Frontal cortex (tissue), 4 donors: ENCODE data around the gene CLBA1. TPM values are rescaled to one million over a fixed set of nuclear protein-coding genes. Genes with fewer than 3 reads are reported as not detected.

Experiments used
- DNase-seq, 2 donors: peaks; one replicate each; pipeline ENCODE4 v3.0.0; 2012; ENCODE audit warnings: low spot score in 2 of 2
- FAIRE-seq: peaks from 2 replicates; lab custom pipeline; 2012; peaks lifted over from hg19 to GRCh38; lab: Jason Lieb, UNC
- total RNA-seq: library from RNA; depleted of rRNA; stranded (reverse); fragments of >200 nt; gene quantifications from one replicate; pipeline ENCODE4 v1.2.3, GENCODE V29; 2014
- donor health status: control.
- donor health status: control.
- donor health status: control.

CLBA1 gene
- total RNA-seq, 1 donor from 2014 or later: 13.0 TPM

GRCh38 chr14:104967386-104968152, 18.0 kb upstream of the CLBA1 start:
- DNase-seq (no peak), FAIRE-seq (no peak)

DNA sequence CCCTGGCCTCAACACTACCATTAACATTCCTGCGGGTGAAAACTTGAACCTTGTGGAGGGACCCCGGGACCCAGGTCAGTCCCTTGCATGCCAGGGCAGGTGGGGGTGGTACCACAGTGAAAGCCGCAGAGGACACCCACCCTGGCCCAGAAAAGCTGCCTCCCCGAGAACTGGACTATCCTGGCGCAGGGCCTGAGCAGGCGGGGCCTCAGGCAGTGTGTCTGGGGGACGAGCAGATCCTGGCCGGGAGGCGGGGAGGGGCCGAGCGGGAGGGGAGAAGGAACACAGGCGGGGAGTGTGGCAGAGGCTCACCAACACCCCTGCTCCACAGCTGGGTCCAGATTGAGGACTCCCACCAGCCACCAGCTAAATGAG, 17.4 kb upstream of the CLBA1 start:
- FAIRE-seq (no peak), DNase-seq (no peak)

DNA sequence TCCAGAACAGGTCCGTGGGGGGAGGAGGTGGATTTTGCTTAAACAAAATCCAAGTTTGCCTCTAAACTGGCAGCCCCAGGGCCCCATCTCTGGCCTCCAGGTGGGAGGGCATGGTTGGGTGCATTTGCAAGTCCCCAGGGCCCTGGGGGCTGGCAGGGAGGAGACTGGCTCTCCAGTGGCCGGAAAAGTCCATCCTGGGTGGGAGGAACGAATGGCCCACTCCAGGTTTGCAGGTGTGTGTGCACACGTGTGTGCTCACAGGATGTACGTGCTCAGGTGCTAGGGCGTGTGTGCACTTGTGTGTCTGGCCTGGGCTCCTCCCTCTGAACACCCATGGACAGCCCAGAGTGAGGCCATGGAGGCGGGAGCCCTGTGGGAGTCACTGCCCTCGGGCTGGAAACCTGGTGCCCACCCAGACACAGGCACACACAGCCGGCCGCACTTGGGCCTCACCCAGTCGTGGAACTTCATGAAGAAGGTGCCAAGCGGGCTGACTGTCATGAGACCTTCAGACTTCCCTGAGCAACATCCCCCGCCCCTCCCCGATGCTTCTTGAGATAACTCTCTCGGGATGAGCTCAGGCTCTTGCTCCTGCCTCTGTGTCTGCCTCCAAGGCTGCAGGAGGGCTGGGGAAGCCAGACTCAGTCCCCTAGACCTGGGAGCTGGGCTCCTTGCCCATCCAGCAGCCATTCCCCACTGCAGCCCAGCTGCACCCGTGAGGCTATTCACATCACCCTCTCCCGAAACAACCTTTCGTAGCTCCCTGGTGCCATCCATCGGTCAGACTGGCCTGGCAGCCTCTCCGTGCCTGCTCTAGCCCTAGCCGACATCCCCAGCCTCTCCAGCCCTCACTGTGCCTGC, 16.8 kb upstream of the CLBA1 start:
- FAIRE-seq (no peak), DNase-seq (no peak)

GRCh38 chr14:104969741-104970230, 15.8 kb upstream of the CLBA1 start:
- DNase-seq: no peak
- no peak for FAIRE-seq

DNA sequence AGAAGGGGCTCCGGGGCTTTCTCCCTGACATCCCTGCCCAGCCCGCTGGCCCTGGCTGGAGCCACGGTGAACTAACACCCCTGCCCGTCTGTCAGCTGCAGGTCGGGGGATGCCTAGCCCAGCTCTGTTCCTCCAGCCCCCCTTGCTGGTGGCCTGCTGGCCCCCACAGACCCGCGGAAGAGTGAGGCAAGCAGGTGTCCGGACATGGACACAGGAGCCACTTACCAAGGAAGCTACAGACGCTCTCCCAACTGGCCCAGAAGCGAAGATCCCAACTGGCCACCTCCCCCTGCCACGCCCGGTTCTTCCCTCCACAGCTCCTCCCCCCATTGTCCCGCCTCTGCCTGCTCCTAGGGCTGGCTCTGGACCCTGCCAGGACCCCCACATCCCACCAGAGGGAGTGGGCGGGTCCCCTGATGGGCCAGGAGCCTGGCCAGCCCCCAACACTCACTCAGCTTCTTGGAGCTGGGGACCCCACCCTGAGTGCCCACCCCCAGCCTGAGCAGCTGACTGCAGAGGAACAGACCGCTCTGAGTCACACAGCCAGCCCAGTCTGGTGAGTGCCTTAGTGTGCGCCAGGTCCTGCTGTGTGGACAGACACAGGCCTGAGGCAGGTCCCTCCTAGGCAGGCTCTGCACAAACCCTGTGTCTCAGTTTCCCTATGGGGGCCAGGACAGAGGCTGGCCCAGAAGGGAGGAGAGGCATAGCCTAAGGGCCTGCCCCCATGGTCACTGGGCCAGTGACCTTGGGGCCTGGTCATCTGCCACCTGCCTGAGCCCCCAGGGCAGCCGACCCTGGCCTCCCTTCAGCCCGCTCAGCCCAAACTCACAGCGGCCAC, 15.1 kb upstream of the CLBA1 start:
- DNase-seq: no peak
- no peak for FAIRE-seq

- DNase-seq: no peak
- no peak for FAIRE-seq
These were observed 13.9 kb upstream of the CLBA1 start for GRCh38 chr14:104971447-104972240.

GRCh38 chr14:104972301-104973134, 13.1 kb upstream of the CLBA1 start:
- DNase-seq: no peak
- FAIRE-seq: no peak

GRCh38 chr14:104973135-104973384, 12.5 kb upstream of the CLBA1 start:
- no peak for FAIRE-seq
- peak in 1 of 2 donors; percentile 65 for DNase-seq

DNA sequence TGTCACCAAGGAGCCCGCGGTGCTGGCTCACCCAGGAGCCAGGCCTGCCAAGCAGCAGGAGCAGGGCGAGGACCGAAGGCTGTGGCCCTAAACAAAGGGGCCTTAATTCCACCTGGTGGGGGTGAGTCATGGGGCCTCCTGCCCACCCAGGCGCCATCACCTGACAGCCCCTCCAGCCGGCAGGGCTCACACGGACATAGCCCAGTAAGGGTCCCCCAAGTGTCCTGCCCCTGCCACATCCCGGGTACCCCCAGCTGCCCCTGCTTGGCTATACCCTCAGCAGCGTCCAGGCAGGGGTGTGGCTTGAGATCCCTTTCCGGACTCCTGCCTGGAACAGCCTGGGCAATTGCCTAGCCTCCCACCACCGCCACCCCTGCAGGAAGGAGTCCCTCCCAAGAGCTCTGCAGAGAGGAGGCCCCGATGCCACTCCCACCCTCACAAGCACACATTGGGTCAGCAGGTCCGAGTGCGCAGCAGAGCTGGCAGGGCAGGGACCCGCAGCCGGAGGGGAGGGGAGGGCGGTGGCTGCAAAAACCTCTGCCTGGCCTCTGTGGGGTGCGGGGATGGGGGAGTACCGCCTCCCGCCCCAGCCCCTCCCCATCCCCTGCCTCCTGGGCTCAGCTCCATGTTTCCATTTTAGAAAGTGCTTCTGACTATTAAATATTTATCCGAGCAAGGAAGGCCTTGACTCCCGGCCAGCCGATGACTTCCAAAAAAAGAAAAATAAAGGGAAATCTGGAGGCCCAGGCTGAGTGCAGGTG, 12.0 kb upstream of the CLBA1 start:
- DNase-seq (no peak), FAIRE-seq (no peak)

DNA sequence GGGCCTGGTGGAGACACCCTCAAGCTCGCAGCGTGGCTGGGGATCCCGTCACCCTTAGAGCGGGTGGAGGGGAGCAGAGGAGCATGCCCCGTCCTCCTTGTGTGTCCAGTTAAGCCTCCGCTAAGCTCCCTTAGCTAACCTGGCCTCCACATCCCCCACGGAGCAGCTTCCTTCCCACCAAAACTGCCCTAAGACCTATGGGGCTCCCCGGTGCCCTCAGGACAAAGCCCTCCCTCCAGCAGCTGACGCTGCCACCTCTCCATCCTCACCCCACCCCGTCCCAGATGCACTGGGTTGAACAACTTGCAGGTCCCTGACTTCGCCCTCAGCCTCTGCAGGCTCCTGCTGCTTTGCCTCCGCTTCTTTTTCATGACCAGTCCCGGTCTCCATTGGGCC, 11.4 kb upstream of the CLBA1 start:
- DNase-seq (no peak), FAIRE-seq (no peak)

GRCh38 chr14:104974665-104975390, 10.8 kb upstream of the CLBA1 start:
- FAIRE-seq: no peak
- DNase-seq: no peak

DNA sequence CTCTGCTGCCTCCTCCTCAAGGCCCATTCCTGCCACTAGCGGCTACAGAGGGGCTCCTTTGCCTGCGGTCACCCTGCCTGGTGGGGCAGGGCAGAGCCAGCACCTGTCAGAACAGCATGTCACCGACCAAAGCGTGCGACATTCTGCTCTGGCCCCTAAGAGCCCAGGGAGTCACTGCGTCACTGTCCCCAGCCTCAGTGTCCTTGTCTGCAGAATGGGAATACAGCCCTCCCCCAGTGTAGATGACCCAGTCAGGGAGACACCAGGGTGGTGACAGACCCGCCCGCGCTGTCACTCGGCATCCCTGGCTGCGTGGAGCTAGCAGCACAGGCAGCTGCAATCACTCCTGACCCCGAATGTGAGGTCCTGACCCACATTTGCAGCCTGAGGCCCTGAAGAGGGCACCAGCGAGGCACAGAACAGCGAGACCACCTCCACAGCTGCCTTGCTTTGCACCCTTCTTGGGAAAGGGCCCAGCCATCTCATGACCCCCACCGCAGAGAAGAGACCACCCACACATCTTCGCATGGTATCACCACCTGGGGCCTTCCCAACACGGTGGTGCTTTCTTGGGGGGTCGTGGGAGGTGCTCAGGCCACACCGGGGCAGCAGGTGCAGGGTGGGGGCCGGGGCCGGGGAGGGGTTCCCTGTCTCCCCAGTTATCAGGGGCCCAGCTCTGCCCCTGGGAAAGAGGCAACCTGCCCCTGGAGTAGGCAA, 9.9 kb upstream of the CLBA1 start:
- FAIRE-seq (no peak), DNase-seq (no peak)

DNA sequence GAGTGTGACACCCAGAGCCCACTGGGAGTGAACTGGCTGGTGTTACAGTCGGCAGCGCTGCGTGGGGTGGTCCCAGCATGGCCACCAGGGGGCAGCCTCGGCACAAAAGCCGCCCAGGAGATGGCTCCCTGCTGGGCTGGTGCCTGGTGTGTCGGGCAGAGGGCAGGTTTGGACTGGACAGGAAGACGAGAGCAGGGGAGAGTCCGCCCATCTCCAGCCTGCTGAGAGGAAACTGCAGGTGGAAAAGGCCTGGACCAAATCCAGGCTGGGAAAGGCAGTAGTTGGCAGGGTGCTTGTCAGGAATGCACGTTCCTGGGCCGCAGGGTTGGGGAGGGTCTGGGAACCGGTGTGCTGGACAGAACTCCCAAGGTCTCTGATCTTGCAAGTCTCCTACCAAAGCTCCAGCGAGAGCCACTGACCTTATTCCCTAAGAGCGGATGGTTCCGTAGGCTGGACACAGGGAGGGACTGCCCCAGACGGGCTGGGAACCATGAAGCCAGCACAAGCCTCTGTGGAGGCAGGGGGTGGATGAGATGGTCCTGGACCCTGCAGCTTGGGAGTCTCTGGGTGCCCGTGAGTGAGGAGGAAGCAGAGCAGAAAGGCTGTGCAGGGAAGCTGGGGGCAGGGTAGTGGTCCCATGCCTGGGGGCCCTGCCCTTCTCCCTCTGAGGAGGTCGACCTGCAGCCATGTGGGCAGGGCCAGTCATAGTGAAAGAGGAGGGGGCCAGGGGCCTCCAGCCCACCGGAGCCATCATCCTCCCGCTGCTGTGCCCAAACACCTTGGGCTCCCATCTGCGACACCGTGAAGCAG, 9.2 kb upstream of the CLBA1 start:
- FAIRE-seq (no peak), DNase-seq (peak; percentile 72 to 78)

- DNase-seq (no peak), FAIRE-seq (no peak)
These were observed 8.4 kb upstream of the CLBA1 start for GRCh38 chr14:104977008-104977680.
